Placental epithelial cell (primary cell): ENCODE results near the gene HAAO. TPM values are rescaled to one million over a fixed set of nuclear protein-coding genes. Genes with fewer than 3 reads are reported as not detected.

Experiments
- total RNA-seq: library from RNA; depleted of rRNA; stranded (reverse); fragments of >200 nt; gene quantifications from 2 replicates; pipeline ENCODE4 v1.2.3, GENCODE V29; 2012

HAAO gene
- total RNA-seq, result 5.4 and 11.8 TPM in 2 replicates

GRCh38 chr2:42792583-42793333 is at the start of gene HAAO:
Gene HAAO, minus strand, starts transcription at chr2:42792583. Its CDS starts 47 bp downstream, at chr2:42792536.

DNA sequence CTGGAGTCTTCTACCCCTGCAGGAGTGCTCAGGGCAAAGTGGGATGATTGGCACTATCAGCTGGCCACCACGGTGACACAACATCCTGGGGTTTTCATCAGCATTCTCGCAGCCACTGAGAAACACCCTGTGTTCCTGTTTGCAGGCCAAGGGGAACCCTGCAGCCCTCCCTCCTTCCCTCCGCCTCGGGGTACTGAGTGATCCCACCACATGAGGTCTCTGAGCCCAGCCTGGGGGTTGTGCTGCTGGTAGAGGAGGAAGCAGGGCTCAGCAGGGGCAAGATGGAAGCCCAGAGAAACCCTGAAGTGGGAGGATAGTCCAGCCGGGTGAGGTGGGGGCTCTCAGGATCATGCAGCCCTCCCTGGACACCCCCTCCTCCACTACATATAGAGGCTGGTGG is 28.3 kb downstream of the HAAO start, which contains the start of gene OXER1:
Gene OXER1, minus strand, starts transcription at position 40 of the 400 bp plus-strand sequence. CDS start 73 bp downstream, outside the sequence.

Other genes with a start within 250 kb of the HAAO start
- 29.0 and 36.1 TPM in 2 replicates for gene MTA3, start 224.0 kb downstream of the HAAO start, total RNA-seq
- 1.1 and 2.0 TPM in 2 replicates for gene OXER1, start 28.4 kb downstream of the HAAO start, total RNA-seq